ENCODE results near the gene KMT2E. TPM values are rescaled to one million over a fixed set of nuclear protein-coding genes. Genes with fewer than 3 reads are reported as not detected.
A peak's percentile ranks its signal among the peaks of the same experiment; 100 is the strongest.

Gene KMT2E
- total RNA-seq, 1 experiment from 2014 or later = 63.9 TPM

DNA sequence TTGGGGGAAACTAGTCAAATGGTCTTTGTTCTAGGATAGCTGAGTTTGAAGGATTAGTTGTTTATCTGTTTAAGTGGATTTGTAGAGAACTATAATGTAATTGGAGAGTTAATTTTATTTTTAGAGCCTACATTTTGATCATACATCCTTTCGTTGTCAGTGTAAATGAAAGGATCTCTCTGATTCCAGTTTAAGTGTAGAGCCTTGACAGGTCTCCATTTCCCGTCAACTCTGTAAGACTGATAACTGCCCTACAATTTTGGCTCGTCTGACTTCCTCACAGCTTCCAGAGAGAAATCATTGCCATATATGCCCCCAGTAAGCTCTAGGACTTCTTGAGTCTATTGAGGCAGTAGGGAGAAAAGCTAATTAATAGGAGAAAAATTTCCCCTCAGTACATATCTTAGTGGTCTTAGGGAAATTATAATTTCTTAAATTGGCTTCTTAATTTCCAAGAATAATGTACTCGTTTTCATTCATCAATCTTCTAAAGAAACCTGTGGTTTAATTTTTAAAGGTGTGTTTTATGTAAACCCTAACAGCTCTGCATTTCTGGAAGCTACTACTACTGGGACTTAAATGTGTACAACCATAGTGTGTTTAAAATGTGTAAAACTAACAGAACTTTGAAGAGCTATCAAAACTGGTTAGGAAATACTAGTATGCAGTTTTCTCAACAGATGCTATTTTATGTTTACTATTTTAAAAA is 3.8 kb downstream of the KMT2E start:
- ChIA-PET POLR2A (ENCODE audit: low non-redundant PET) (no interaction called here), CTCF (no interaction called here)
- Histone ChIP-seq H3K9me3 (ENCODE audit: low read depth, low read length, poor library complexity, severe bottlenecking) (no peaks in the 10 kb centered on the region), H3K4me1 (ENCODE audit: insufficient read depth, low read length, poor library complexity, severe bottlenecking) (peaks cover 55% of the 10 kb centered on the region), H3K27me3 (replicated peaks; ENCODE audit: insufficient read depth, low read depth, low read length, poor library complexity) (no peaks in the 10 kb centered on the region), H3K27ac (ENCODE audit: low read depth, low read length, poor library complexity, severe bottlenecking) (peak overlapping the region; percentile 100), H3K4me3 (ENCODE audit: low read depth, low read length, poor library complexity, severe bottlenecking) (peak overlapping the region; percentile 95), H3K36me3 (ENCODE audit: insufficient read depth, low read length, poor library complexity, severe bottlenecking) (no peaks in the 10 kb centered on the region)
- TF ChIP-seq EZH2 (IDR thresholded peaks at IDR 0.05; ENCODE audit: borderline replicate concordance, low read depth, low read length, poor library complexity, severe bottlenecking) = no peak
- TF ChIP-seq, protein P1, sequence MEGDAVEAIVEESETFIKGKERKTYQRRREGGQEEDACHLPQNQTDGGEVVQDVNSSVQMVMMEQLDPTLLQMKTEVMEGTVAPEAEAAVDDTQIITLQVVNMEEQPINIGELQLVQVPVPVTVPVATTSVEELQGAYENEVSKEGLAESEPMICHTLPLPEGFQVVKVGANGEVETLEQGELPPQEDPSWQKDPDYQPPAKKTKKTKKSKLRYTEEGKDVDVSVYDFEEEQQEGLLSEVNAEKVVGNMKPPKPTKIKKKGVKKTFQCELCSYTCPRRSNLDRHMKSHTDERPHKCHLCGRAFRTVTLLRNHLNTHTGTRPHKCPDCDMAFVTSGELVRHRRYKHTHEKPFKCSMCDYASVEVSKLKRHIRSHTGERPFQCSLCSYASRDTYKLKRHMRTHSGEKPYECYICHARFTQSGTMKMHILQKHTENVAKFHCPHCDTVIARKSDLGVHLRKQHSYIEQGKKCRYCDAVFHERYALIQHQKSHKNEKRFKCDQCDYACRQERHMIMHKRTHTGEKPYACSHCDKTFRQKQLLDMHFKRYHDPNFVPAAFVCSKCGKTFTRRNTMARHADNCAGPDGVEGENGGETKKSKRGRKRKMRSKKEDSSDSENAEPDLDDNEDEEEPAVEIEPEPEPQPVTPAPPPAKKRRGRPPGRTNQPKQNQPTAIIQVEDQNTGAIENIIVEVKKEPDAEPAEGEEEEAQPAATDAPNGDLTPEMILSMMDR (conservative IDR thresholded peaks at IDR 0.05; ENCODE audit: low read depth, low read length) = no peak
- intact Hi-C loops (cut with micrococcal nuclease; ENCODE audit: unreplicated experiment) = no loop called here
- no TSS peak for BruUV-seq (replicated peaks)
- DNase-seq (ENCODE audit: low spot score) = no peak

DNA sequence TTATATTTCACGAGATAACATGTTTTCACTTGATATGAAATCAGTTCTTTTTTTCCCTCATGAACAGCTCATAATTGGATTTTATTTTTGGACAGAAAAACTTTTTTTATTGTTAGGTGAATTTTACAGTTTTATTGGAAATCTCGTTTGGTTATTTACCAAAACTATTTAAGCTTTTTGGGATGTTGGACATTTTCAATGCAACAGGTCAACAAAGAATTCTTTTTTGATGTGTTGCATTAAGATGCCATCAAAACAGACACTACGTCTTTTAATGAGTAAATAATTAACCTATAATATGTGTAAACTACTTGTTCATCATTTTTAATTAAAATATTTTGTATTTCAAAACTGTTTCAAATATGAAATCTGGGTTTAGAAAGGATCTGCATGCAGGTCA is 5.3 kb downstream of the KMT2E start:
- ChIA-PET CTCF (no interaction called here), POLR2A (ENCODE audit: low non-redundant PET) (no interaction called here)
- no peaks in the 10 kb centered on the region for H3K9me3 ChIP-seq (ENCODE audit: low read depth, low read length, poor library complexity, severe bottlenecking)
- BruUV-seq (replicated peaks) = no TSS peak
- peaks cover 67% of the 10 kb centered on the region for H3K4me1 ChIP-seq (ENCODE audit: insufficient read depth, low read length, poor library complexity, severe bottlenecking)
- no peak for TF ChIP-seq EZH2 (IDR thresholded peaks at IDR 0.05; ENCODE audit: borderline replicate concordance, low read depth, low read length, poor library complexity, severe bottlenecking)
- TF ChIP-seq, protein P1 (conservative IDR thresholded peaks at IDR 0.05; ENCODE audit: low read depth, low read length) = no peak
- intact Hi-C loops (cut with micrococcal nuclease; ENCODE audit: unreplicated experiment) = no loop called here
- H3K27me3 ChIP-seq (replicated peaks; ENCODE audit: insufficient read depth, low read depth, low read length, poor library complexity) = no peaks in the 10 kb centered on the region
- no peak for DNase-seq (ENCODE audit: low spot score)
- no peak overlapping the region for H3K27ac ChIP-seq (ENCODE audit: low read depth, low read length, poor library complexity, severe bottlenecking)
- no peaks in the 10 kb centered on the region for H3K36me3 ChIP-seq (ENCODE audit: insufficient read depth, low read length, poor library complexity, severe bottlenecking)
- H3K4me3 ChIP-seq (ENCODE audit: low read depth, low read length, poor library complexity, severe bottlenecking) = no peak overlapping the region

- Histone ChIP-seq H3K4me1 (ENCODE audit: insufficient read depth, low read length, poor library complexity, severe bottlenecking) (peaks cover 81% of the 10 kb centered on the region), H3K27me3 (replicated peaks; ENCODE audit: insufficient read depth, low read depth, low read length, poor library complexity) (no peaks in the 10 kb centered on the region), H3K27ac (ENCODE audit: low read depth, low read length, poor library complexity, severe bottlenecking) (peak overlapping the region; percentile 28), H3K36me3 (ENCODE audit: insufficient read depth, low read length, poor library complexity, severe bottlenecking) (no peaks in the 10 kb centered on the region), H3K9me3 (ENCODE audit: low read depth, low read length, poor library complexity, severe bottlenecking) (no peaks in the 10 kb centered on the region), H3K4me3 (ENCODE audit: low read depth, low read length, poor library complexity, severe bottlenecking) (no peak overlapping the region)
- TF ChIP-seq, protein P1 (conservative IDR thresholded peaks at IDR 0.05; ENCODE audit: low read depth, low read length) = no peak
- no peak for TF ChIP-seq EZH2 (IDR thresholded peaks at IDR 0.05; ENCODE audit: borderline replicate concordance, low read depth, low read length, poor library complexity, severe bottlenecking)
- intact Hi-C loops (cut with micrococcal nuclease; ENCODE audit: unreplicated experiment) = no loop called here
- CTCF ChIA-PET = no interaction called here
- POLR2A ChIA-PET (ENCODE audit: low non-redundant PET) = no interaction called here
- DNase-seq (ENCODE audit: low spot score) = no peak
- BruUV-seq (replicated peaks) = no TSS peak
Observed at GRCh38 chr7:105020926-105021325, 6.9 kb downstream of the KMT2E start.
